Measurements from ENCODE around the gene NAA80. TPM values are rescaled to one million over a fixed set of nuclear protein-coding genes. Genes with fewer than 3 reads are reported as not detected.

Gene NAA80
- total RNA-seq, 3 donors from 2014 or later (not counting 1 experiment from before 2014, with no cell fraction given) = 22.2 to 30.3 (median 29.6) TPM

DNA sequence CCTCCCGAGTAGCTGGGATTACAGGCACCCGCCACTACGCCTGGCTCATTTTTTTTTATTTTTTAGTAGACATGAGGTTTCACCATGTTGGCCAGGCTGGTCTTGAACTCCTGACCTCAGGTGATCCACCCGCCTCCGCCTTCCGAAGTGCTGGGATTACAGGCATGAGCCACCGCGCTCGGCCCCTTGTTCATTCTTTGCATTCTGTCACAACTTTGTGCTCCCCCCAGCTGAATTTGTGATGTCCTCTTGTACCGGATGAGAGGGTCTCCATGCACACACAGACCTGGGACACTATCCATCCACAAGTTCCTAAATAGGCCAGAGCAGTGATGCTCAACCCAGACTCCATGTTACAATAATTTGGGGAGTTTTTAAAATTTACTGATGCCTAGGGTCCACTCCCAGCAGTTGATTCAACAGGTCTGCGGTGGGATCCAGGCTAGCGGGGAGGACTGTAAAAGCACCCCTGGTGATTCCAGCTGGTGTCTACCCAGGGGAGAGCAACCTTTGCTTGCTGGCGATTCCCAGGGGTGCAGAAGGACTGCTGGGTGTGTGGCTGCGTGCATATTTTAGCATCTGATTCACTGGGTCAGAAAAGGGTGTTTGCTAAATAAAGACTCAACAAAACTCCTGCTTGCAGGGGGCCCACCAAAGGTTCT is 40.4 kb upstream of the NAA80 start:
- Mint-ChIP-seq H3K9me3 (no peaks in the 10 kb centered on the region), H3K4me1 (peaks cover 50 to 87% of the 10 kb centered on the region in 2 donors), H3K27me3 (ENCODE audit: low read depth in 2 of 2) (no peaks in the 10 kb centered on the region), H3K4me3 (peak overlapping the region; percentile 98), H3K27ac (peak overlapping the region; percentile 93 to 96), H3K36me3 (peaks cover 13% of the 10 kb centered on the region)
- H3K27ac ChIP-seq (ENCODE audit: low read length) = peak overlapping the region; percentile 93
- TF ChIP-seq, protein P1, sequence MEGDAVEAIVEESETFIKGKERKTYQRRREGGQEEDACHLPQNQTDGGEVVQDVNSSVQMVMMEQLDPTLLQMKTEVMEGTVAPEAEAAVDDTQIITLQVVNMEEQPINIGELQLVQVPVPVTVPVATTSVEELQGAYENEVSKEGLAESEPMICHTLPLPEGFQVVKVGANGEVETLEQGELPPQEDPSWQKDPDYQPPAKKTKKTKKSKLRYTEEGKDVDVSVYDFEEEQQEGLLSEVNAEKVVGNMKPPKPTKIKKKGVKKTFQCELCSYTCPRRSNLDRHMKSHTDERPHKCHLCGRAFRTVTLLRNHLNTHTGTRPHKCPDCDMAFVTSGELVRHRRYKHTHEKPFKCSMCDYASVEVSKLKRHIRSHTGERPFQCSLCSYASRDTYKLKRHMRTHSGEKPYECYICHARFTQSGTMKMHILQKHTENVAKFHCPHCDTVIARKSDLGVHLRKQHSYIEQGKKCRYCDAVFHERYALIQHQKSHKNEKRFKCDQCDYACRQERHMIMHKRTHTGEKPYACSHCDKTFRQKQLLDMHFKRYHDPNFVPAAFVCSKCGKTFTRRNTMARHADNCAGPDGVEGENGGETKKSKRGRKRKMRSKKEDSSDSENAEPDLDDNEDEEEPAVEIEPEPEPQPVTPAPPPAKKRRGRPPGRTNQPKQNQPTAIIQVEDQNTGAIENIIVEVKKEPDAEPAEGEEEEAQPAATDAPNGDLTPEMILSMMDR (IDR thresholded peaks at IDR 0.05) = no peak
- H3K9me3 ChIP-seq (ENCODE audit: control insufficient read depth, insufficient read depth, low read length) = no peaks in the 10 kb centered on the region
- no peak for ATAC-seq
- no peaks in the 10 kb centered on the region for H3K27me3 ChIP-seq (ENCODE audit: control insufficient read depth, insufficient read depth, low read length)
- no peak for DNase-seq
- peaks cover 71% of the 10 kb centered on the region for H3K4me1 ChIP-seq (ENCODE audit: control insufficient read depth, insufficient read depth, low read length)
- WGBS (ENCODE audit: insufficient coverage) = 12% methylated on average over 14 of the region's 14 CpGs
- peak overlapping the region; percentile 80 for H3K4me3 ChIP-seq (ENCODE audit: low read length)
- intact Hi-C loops (cut with micrococcal nuclease) = loop anchor here (2.0 to 5.0 kb wide), 2 partner anchors 19 to 42 kb away; partner anchors contain the start of genes HYAL3, NAA80 and TMEM115
- H3K36me3 ChIP-seq (ENCODE audit: control insufficient read depth, insufficient read depth, low read length) = peaks cover 11% of the 10 kb centered on the region

DNA sequence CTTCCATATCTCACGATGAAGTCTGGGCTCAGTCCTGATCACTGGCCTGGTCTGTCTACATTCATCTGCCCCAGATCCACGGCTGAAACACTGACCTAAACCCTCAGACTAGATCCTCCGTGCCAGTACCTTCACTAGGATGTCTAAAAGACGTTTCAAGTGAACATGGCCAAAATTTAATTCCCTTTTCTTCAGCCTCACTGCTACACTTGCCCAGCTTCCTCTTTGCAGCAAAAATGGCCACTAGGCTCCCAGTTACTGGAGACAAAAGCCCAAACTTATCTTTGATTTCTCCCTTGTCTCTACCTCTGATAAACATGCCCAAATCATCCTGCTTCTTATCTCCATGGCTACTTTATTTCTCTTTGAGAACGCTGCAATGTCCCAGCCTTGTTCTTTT is 39.8 kb upstream of the NAA80 start:
- under 1% methylated on average over 5 of the region's 5 CpGs for WGBS (ENCODE audit: insufficient coverage)
- H3K27me3 Mint-ChIP-seq (ENCODE audit: low read depth in 2 of 2) = no peaks in the 10 kb centered on the region
- peaks cover 13% of the 10 kb centered on the region for H3K36me3 Mint-ChIP-seq
- TF ChIP-seq, protein P1 (IDR thresholded peaks at IDR 0.05) = no peak
- peak overlapping the region; percentile 80 for H3K4me3 ChIP-seq (ENCODE audit: low read length)
- peaks cover 54 to 90% of the 10 kb centered on the region in 2 donors for H3K4me1 Mint-ChIP-seq
- H3K9me3 ChIP-seq (ENCODE audit: control insufficient read depth, insufficient read depth, low read length) = no peaks in the 10 kb centered on the region
- ATAC-seq (no peak), DNase-seq (peak in 1 of 2 donors; percentile 36)
- H3K27me3 ChIP-seq (ENCODE audit: control insufficient read depth, insufficient read depth, low read length) = no peaks in the 10 kb centered on the region
- H3K4me1 ChIP-seq (ENCODE audit: control insufficient read depth, insufficient read depth, low read length) = peaks cover 77% of the 10 kb centered on the region
- no peaks in the 10 kb centered on the region for H3K9me3 Mint-ChIP-seq
- peak overlapping the region; percentile 98 for H3K4me3 Mint-ChIP-seq
- H3K27ac Mint-ChIP-seq = peak overlapping the region; percentile 93 to 96
- peaks cover 13% of the 10 kb centered on the region for H3K36me3 ChIP-seq (ENCODE audit: control insufficient read depth, insufficient read depth, low read length)
- H3K27ac ChIP-seq (ENCODE audit: low read length) = peak overlapping the region; percentile 93
- intact Hi-C loops (cut with micrococcal nuclease) = loop anchor here (2.0 to 5.0 kb wide), 2 partner anchors 20 to 42 kb away; partner anchors contain the start of genes HYAL3, NAA80 and TMEM115

DNA sequence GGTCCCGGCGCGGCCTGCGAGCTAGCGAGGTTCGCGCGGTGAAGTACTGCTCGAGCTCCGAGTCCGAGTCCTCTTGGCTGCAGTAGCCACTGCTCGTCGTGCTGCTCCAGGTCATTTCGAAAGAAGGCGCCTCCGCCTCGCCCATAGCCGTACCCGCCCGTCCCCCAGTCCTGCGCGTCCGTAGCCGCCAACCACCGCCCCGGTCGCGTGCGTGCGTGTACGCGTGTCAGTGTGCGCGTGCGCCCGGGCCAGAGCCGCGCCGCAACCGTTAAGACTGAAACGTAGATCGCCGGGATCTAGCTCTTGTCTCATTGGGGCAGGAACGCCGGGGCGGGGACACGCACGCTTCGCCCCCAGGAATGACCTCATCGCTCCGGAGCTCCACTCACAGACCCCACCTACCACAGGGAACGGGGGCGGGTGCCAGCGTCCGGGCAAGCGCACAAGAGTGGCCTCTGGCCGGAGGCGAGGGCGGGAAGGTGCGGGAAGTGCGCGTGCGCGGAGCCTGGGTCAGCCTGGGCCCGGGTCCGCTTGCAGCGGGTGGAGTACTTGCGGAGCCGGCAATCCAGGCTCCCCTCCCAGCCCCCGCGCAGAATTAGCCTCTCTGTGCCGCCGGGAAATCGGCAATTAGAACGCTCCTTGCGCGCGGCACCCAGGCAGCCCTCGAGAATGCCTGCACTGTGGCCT is 38.1 kb upstream of the NAA80 start:
- Mint-ChIP-seq H3K4me3 (peak overlapping the region; percentile 98), H3K9me3 (no peaks in the 10 kb centered on the region), H3K4me1 (peaks cover 57 to 86% of the 10 kb centered on the region in 2 donors), H3K27ac (peak overlapping the region; percentile 93 to 96), H3K36me3 (peaks cover 13% of the 10 kb centered on the region), H3K27me3 (ENCODE audit: low read depth in 2 of 2) (no peaks in the 10 kb centered on the region)
- peak; percentile 85 to 97 for DNase-seq
- peak overlapping the region; percentile 93 for H3K27ac ChIP-seq (ENCODE audit: low read length)
- TF ChIP-seq, protein P1 (IDR thresholded peaks at IDR 0.05) = no peak
- H3K4me3 ChIP-seq (ENCODE audit: low read length) = peak overlapping the region; percentile 80
- peaks cover 76% of the 10 kb centered on the region for H3K4me1 ChIP-seq (ENCODE audit: control insufficient read depth, insufficient read depth, low read length)
- H3K27me3 ChIP-seq (ENCODE audit: control insufficient read depth, insufficient read depth, low read length) = no peaks in the 10 kb centered on the region
- intact Hi-C loops (cut with micrococcal nuclease) = loop anchor here (2.0 to 5.0 kb wide), 2 partner anchors 17 to 40 kb away; partner anchors contain the start of genes HYAL3 and NAA80
- under 1% methylated on average over 79 of the region's 79 CpGs for whole genome bisulfite sequencing (ENCODE audit: insufficient coverage)
- H3K9me3 ChIP-seq (ENCODE audit: control insufficient read depth, insufficient read depth, low read length) = no peaks in the 10 kb centered on the region
- H3K36me3 ChIP-seq (ENCODE audit: control insufficient read depth, insufficient read depth, low read length) = peaks cover 14% of the 10 kb centered on the region
- peak; percentile 67 to 80 (median 70) for ATAC-seq

Data from natural killer cell (primary cell).